ENCODE data around the gene MSMP. TPM values are rescaled to one million over a fixed set of nuclear protein-coding genes. Genes with fewer than 3 reads are reported as not detected.

The MSMP gene
- polyA plus RNA-seq, 3 donors, result not detected

DNA sequence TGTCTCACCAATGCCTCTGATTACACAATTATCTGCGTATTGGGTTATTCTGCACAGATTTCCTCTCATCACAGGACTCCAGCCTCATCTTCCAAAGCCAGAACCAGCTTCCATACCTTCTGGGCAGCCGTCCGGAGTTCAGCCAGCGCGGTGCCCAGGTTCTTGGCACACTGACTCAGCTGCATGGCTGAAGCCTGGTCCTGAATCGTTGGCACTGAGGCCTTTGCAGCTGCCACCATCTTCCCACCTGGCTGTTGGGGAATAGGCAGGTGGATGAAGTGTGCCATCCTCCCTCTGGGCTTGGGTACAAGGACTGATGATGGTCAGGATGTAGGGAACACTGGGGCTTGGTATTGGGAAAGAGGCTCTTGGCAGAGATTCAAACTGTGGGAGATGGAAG is 40.0 kb downstream of the MSMP start:
- Mint-ChIP-seq H3K36me3 (peaks cover 0 to 90% of the 10 kb centered on the region in 2 donors), H3K27me3 (ENCODE audit: low read depth in 3 of 3) (peaks cover 0 to 2% (median 0%) of the 10 kb centered on the region in 3 donors), H3K4me1 (no peaks in the 10 kb centered on the region), H3K9me3 (no peaks in the 10 kb centered on the region), H3K27ac (no peak overlapping the region), H3K4me3 (no peak overlapping the region)
- Histone ChIP-seq H3K4me2 (replicated peaks; ENCODE audit: extremely low read depth, low read length, poor library complexity, severe bottlenecking) (no peak overlapping the region), H3K79me2 (ENCODE audit: insufficient read depth, low read length) (peaks cover 7% of the 10 kb centered on the region), H3K27ac (ENCODE audit: low read depth in 1 of 2, low read length in 2 of 2) (no peak overlapping the region), H3K9me3 (replicated peaks in 1 of 2; ENCODE audit: control insufficient read depth in 1 of 2, insufficient read depth in 1 of 2, low read length in 2 of 2) (no peaks in the 10 kb centered on the region), H3K27me3 (ENCODE audit: control insufficient read depth in 2 of 2, insufficient read depth in 2 of 2, low read length in 2 of 2) (no peaks in the 10 kb centered on the region), H3K9ac (ENCODE audit: insufficient read depth, low read length, poor library complexity, severe bottlenecking) (no peak overlapping the region), H3K36me3 (replicated peaks in 1 of 2; ENCODE audit: control insufficient read depth in 1 of 2, insufficient read depth in 2 of 2, low read length in 2 of 2) (peaks cover 94 to 99% of the 10 kb centered on the region in 2 donors), H2AFZ (ENCODE audit: insufficient read depth, low read depth, low read length, poor library complexity, severe bottlenecking) (no peak overlapping the region), H3K4me1 (ENCODE audit: control insufficient read depth in 1 of 2, insufficient read depth in 2 of 2, low read length in 2 of 2) (no peaks in the 10 kb centered on the region), H4K20me1 (ENCODE audit: insufficient read depth, low read length) (peaks cover 97% of the 10 kb centered on the region), H3K4me3 (replicated peaks in 1 of 3; ENCODE audit: low read depth in 2 of 3, low read length in 3 of 3) (no peak overlapping the region)
- no peak for DNase-seq
- TF ChIP-seq, protein P1, sequence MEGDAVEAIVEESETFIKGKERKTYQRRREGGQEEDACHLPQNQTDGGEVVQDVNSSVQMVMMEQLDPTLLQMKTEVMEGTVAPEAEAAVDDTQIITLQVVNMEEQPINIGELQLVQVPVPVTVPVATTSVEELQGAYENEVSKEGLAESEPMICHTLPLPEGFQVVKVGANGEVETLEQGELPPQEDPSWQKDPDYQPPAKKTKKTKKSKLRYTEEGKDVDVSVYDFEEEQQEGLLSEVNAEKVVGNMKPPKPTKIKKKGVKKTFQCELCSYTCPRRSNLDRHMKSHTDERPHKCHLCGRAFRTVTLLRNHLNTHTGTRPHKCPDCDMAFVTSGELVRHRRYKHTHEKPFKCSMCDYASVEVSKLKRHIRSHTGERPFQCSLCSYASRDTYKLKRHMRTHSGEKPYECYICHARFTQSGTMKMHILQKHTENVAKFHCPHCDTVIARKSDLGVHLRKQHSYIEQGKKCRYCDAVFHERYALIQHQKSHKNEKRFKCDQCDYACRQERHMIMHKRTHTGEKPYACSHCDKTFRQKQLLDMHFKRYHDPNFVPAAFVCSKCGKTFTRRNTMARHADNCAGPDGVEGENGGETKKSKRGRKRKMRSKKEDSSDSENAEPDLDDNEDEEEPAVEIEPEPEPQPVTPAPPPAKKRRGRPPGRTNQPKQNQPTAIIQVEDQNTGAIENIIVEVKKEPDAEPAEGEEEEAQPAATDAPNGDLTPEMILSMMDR (IDR thresholded peaks at IDR 0.05), result no peak
- whole genome bisulfite sequencing (ENCODE audit: insufficient coverage), result 97% methylated on average over 5 of the region's 6 CpGs
- intact Hi-C loops (cut with micrococcal nuclease), result no loop called here

DNA sequence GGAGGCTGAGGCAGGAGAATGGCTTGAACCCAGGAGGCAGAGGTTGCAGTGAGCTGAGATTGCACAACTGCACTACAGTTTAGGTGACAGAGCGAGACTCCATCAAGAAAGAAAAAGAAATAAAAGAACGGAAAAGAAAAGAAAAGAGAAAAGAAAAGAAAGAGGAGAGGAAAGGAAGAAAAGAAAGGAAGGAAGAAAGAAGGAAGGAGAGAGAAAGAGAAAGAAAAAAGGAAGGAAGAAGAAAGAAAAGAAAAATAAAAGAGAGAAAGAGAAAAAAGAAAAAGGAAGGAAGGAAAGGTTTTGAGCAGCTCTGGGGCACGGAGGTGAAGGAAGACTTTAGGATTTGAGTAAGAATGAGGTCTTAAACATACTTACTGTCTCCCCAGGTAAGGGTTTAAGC is 40.5 kb downstream of the MSMP start:
- H3K79me2 ChIP-seq (ENCODE audit: insufficient read depth, low read length), result peaks cover 7% of the 10 kb centered on the region
- Mint-ChIP-seq H3K27ac (peak overlapping the region in 1 of 7 donors; percentile 72), H3K9me3 (no peaks in the 10 kb centered on the region), H3K27me3 (ENCODE audit: low read depth in 3 of 3) (peaks cover 0 to 2% (median 0%) of the 10 kb centered on the region in 3 donors), H3K4me1 (no peaks in the 10 kb centered on the region), H3K4me3 (no peak overlapping the region), H3K36me3 (peaks cover 0 to 90% of the 10 kb centered on the region in 2 donors)
- intact Hi-C loops (cut with micrococcal nuclease), result no loop called here
- H3K9ac ChIP-seq (ENCODE audit: insufficient read depth, low read length, poor library complexity, severe bottlenecking), result no peak overlapping the region
- no peak overlapping the region for H3K27ac ChIP-seq (ENCODE audit: low read depth in 1 of 2, low read length in 2 of 2)
- WGBS (ENCODE audit: insufficient coverage), result 100% methylated on average over 2 of the region's 3 CpGs
- DNase-seq, result no peak
- no peak overlapping the region for H3K4me2 ChIP-seq (replicated peaks; ENCODE audit: extremely low read depth, low read length, poor library complexity, severe bottlenecking)
- no peaks in the 10 kb centered on the region for H3K4me1 ChIP-seq (ENCODE audit: control insufficient read depth in 1 of 2, insufficient read depth in 2 of 2, low read length in 2 of 2)
- no peak overlapping the region for H3K4me3 ChIP-seq (replicated peaks in 1 of 3; ENCODE audit: low read depth in 2 of 3, low read length in 3 of 3)
- H2AFZ ChIP-seq (ENCODE audit: insufficient read depth, low read depth, low read length, poor library complexity, severe bottlenecking), result no peak overlapping the region
- no peaks in the 10 kb centered on the region for H3K9me3 ChIP-seq (replicated peaks in 1 of 2; ENCODE audit: control insufficient read depth in 1 of 2, insufficient read depth in 1 of 2, low read length in 2 of 2)
- H3K27me3 ChIP-seq (ENCODE audit: control insufficient read depth in 2 of 2, insufficient read depth in 2 of 2, low read length in 2 of 2), result no peaks in the 10 kb centered on the region
- TF ChIP-seq, protein P1 (IDR thresholded peaks at IDR 0.05), result peak; percentile 15
- peaks cover 93 to 99% of the 10 kb centered on the region in 2 donors for H3K36me3 ChIP-seq (replicated peaks in 1 of 2; ENCODE audit: control insufficient read depth in 1 of 2, insufficient read depth in 2 of 2, low read length in 2 of 2)
- peaks cover 97% of the 10 kb centered on the region for H4K20me1 ChIP-seq (ENCODE audit: insufficient read depth, low read length)
